ENCODE data around the gene CDK3.
"Not testable (repeated sequence)": the region's sequence is repeated elsewhere in the genome, so short reads cannot be mapped to it uniquely, and the experiment has no call there.

- TF ChIP-seq CEBPB (IDR thresholded peaks at IDR 0.05; ENCODE audit: low read depth); CTCF (IDR thresholded peaks at IDR 0.05 in 2 of 3, conservative IDR thresholded peaks at IDR 0.05 in 1 of 3; ENCODE audit: borderline replicate concordance in 1 of 3, insufficient read depth in 1 of 3, low read depth in 2 of 3, low read length in 2 of 3); JUND (IDR thresholded peaks at IDR 0.05); POLR2AphosphoS5 (IDR thresholded peaks at IDR 0.05; ENCODE audit: low read depth, low read length); POLR2A (IDR thresholded peaks at IDR 0.05; ENCODE audit: borderline replicate concordance, extremely low read depth, insufficient read depth, insufficient read length); REST (IDR thresholded peaks at IDR 0.05; ENCODE audit: low read depth); ELF1 (IDR thresholded peaks at IDR 0.05; ENCODE audit: borderline replicate concordance, low read depth); SIN3A (IDR thresholded peaks at IDR 0.05; ENCODE audit: low read depth); EZH2phosphoT487 (IDR thresholded peaks at IDR 0.05; ENCODE audit: borderline replicate concordance); RAD21 (IDR thresholded peaks at IDR 0.05; ENCODE audit: low read depth); EZH2 (IDR thresholded peaks at IDR 0.05); MAX (IDR thresholded peaks at IDR 0.05); ATF3 (IDR thresholded peaks at IDR 0.05): not testable (repeated sequence)
Observed at GRCh38 chr17:75975187-75975586, 25.5 kb upstream of the CDK3 start.
